H1 (cell line): ENCODE measurements around the gene TC2N. TPM values are rescaled to one million over a fixed set of nuclear protein-coding genes. Genes with fewer than 3 reads are reported as not detected.

Experiments used
- CTCF ChIA-PET: fragments of 300-600 bp; sonication (Branson Sonifier 250); formaldehyde crosslinking; loops from one replicate; lab custom pipeline; 2021; ENCODE audit not compliant: partially characterized antibody; lab: Charles Lee
- POLR2A ChIA-PET: fragments of 300-600 bp; sonication (Branson Sonifier 250); formaldehyde crosslinking; loops from one replicate; lab custom pipeline; 2021; ENCODE audit warnings: inconsistent platforms; ENCODE audit not compliant: partially characterized antibody; lab: Charles Lee
- DNase-seq, 2 experiments: peaks; one replicate each; pipeline versions ENCODE4 v3.0.0 to v3.0.0-alpha.2; 2010 to 2022; ENCODE audit warnings: low spot score in 2 of 2, low read depth in 1 of 2, mixed read lengths in 1 of 2
- FAIRE-seq: peaks from 2 replicates; lab custom pipeline; 2011; peaks lifted over from hg19 to GRCh38; lab: Jason Lieb, UNC
- H2AFZ ChIP-seq: 2 replicates; pipeline ENCODE4 v1.8.1; 2012; ENCODE audit warnings: low read length, inconsistent platforms
- H2AK5ac ChIP-seq: 2 replicates; pipeline ENCODE4 v1.6.1; 2013; ENCODE audit warnings: low read depth, low read length
- H2BK120ac ChIP-seq: replicated peaks from 2 replicates; pipeline ENCODE3; 2013; ENCODE audit warnings: low read depth, low read length, inconsistent platforms
- H2BK12ac ChIP-seq: 2 replicates; pipeline ENCODE4 v1.6.1; 2013; ENCODE audit warnings: low read depth, low read length
- H2BK15ac ChIP-seq: 2 replicates; pipeline ENCODE4 v1.6.1; 2013; ENCODE audit warnings: low read length
- H2BK20ac ChIP-seq: 2 replicates; pipeline ENCODE4 v1.6.1; 2013; ENCODE audit warnings: low read length
- H2BK5ac ChIP-seq: 2 replicates; pipeline ENCODE4 v1.6.1; 2013; ENCODE audit warnings: low read depth, low read length
- H3K14ac ChIP-seq: 2 replicates; pipeline ENCODE4 v1.6.1; 2013; ENCODE audit warnings: inconsistent platforms; ENCODE audit not compliant: insufficient read length
- H3K18ac ChIP-seq: 2 replicates; pipeline ENCODE4 v1.6.1; 2013; ENCODE audit warnings: low read length; ENCODE audit errors: extremely low read depth
- H3K23ac ChIP-seq: 2 replicates; pipeline ENCODE4 v1.6.1; 2013; ENCODE audit warnings: inconsistent platforms; ENCODE audit not compliant: insufficient read length
- H3K23me2 ChIP-seq: 2 replicates; pipeline ENCODE4 v1.6.1; 2013; ENCODE audit warnings: low read depth, low read length
- H3K27ac ChIP-seq: 2 replicates; pipeline ENCODE4 v1.6.1; 2011; ENCODE audit warnings: low read depth, low read length, inconsistent platforms
- H3K27me3 ChIP-seq, 4 experiments: replicated peaks in 1 of 4; 1 replicate in 1 of 4; 2 replicates in 3 of 4; pipeline versions ENCODE4 v1.6.1 to v1.8.1; 2011 to 2013; ENCODE audit warnings: low read length in 3 of 4, mild to moderate bottlenecking in 3 of 4, inconsistent platforms in 2 of 4, mixed read lengths in 2 of 4, moderate library complexity in 1 of 4; ENCODE audit not compliant: control insufficient read depth in 3 of 4, insufficient read depth in 3 of 4; ENCODE audit errors: extremely low read depth in 1 of 4
- H3K36me3 ChIP-seq, 4 experiments: 2 replicates each; pipeline versions ENCODE4 v1.6.1 to v1.8.1; 2011 to 2013; ENCODE audit warnings: mild to moderate bottlenecking in 4 of 4, low read length in 3 of 4, moderate library complexity in 2 of 4, control low read depth in 1 of 4, inconsistent platforms in 1 of 4; ENCODE audit not compliant: insufficient read depth in 4 of 4, control insufficient read depth in 2 of 4
- H3K4ac ChIP-seq: replicated peaks from 2 replicates; pipeline ENCODE3; 2013; ENCODE audit warnings: low read length, low read depth, mixed read lengths, inconsistent platforms; ENCODE audit not compliant: insufficient read length
- H3K4me1 ChIP-seq, 4 experiments: replicated peaks in 1 of 4; 1 replicate in 1 of 4; 2 replicates in 3 of 4; pipeline versions ENCODE4 v1.6.1 to v1.8.1; 2011 to 2013; ENCODE audit warnings: low read length in 3 of 4, inconsistent platforms in 2 of 4, mixed read lengths in 1 of 4; ENCODE audit not compliant: insufficient read depth in 4 of 4, control insufficient read depth in 3 of 4
- H3K4me2 ChIP-seq, 2 experiments: 2 replicates each; pipeline versions ENCODE4 v1.6.1 to v1.8.1; 2011 to 2013; ENCODE audit warnings: low read depth in 2 of 2, low read length in 2 of 2, control low read depth in 1 of 2, inconsistent platforms in 1 of 2, mild to moderate bottlenecking in 1 of 2; ENCODE audit not compliant: insufficient read depth in 1 of 2
- H3K4me3 ChIP-seq, 4 experiments: fragments of 200-600, 300-600 bp in 1 of 4; sonication (generic), shearing (Covaris generic), sonication (Bioruptor Twin) in 1 of 4; 2 replicates each; pipeline versions ENCODE4 v1.5.1 to v1.8.1; 2011 to 2016; ENCODE audit warnings: low read length in 4 of 4, low read depth in 3 of 4, control low read depth in 2 of 4, inconsistent platforms in 2 of 4, mild to moderate bottlenecking in 2 of 4, mixed read lengths in 1 of 4, moderate library complexity in 1 of 4; ENCODE audit not compliant: insufficient read depth in 2 of 4; ENCODE audit errors: extremely low read depth in 1 of 4
- H3K56ac ChIP-seq: replicated peaks from 2 replicates; pipeline ENCODE3; 2013; ENCODE audit warnings: low read depth, mild to moderate bottlenecking, mixed read lengths, low read length, inconsistent platforms; ENCODE audit not compliant: insufficient read length
- H3K79me1 ChIP-seq: 2 replicates; pipeline ENCODE4 v1.6.1; 2013; ENCODE audit warnings: low read depth, low read length, control low read depth
- H3K79me2 ChIP-seq, 2 experiments: 2 replicates each; pipeline versions ENCODE4 v1.6.1 to v1.8.1; 2012 to 2013; ENCODE audit warnings: low read length in 2 of 2, mild to moderate bottlenecking in 2 of 2, inconsistent platforms in 1 of 2; ENCODE audit not compliant: insufficient read depth in 2 of 2, control insufficient read depth in 1 of 2
- H3K9ac ChIP-seq, 4 experiments: replicated peaks in 1 of 4; 1 replicate in 1 of 4; 2 replicates in 3 of 4; pipeline versions ENCODE4 v1.6.1 to v1.8.1; 2011 to 2013; ENCODE audit warnings: low read depth in 3 of 4, low read length in 3 of 4, control low read depth in 2 of 4, mild to moderate bottlenecking in 2 of 4, moderate library complexity in 2 of 4, inconsistent platforms in 1 of 4; ENCODE audit errors: extremely low read depth in 1 of 4
- H3K9me3 ChIP-seq, 2 experiments: 2 replicates each; pipeline versions ENCODE4 v1.6.1 to v1.8.1; 2012 to 2013; ENCODE audit warnings: mild to moderate bottlenecking in 2 of 2, moderate library complexity in 2 of 2, control low read depth in 1 of 2, inconsistent platforms in 1 of 2, low read depth in 1 of 2, low read length in 1 of 2, mixed read lengths in 1 of 2; ENCODE audit not compliant: insufficient read depth in 2 of 2
- H4K20me1 ChIP-seq, 2 experiments: replicated peaks in 1 of 2; 2 replicates each; pipeline versions ENCODE3 to v1.8.1; 2011 to 2013; ENCODE audit warnings: inconsistent platforms in 2 of 2, low read length in 2 of 2, mild to moderate bottlenecking in 1 of 2; ENCODE audit not compliant: insufficient read depth in 2 of 2, control insufficient read depth in 1 of 2
- H4K5ac ChIP-seq: 2 replicates; pipeline ENCODE4 v1.6.1; 2013; ENCODE audit warnings: low read length, low read depth, mixed read lengths, inconsistent platforms; ENCODE audit not compliant: insufficient read length
- H4K8ac ChIP-seq: 2 replicates; pipeline ENCODE4 v1.8.0; 2013; ENCODE audit warnings: mild to moderate bottlenecking, moderate library complexity, low read length, inconsistent platforms; ENCODE audit not compliant: insufficient read depth; ENCODE audit errors: extremely low read depth
- H4K91ac ChIP-seq: replicated peaks from 2 replicates; pipeline ENCODE3; 2013; ENCODE audit warnings: low read length, mixed read lengths, inconsistent platforms; ENCODE audit not compliant: insufficient read length
- BACH1 ChIP-seq: IDR thresholded peaks from 2 replicates; pipeline ENCODE4 v1.6.1; 2012; ENCODE audit warnings: low read length, improper control_type of control experiment
- NRF1 ChIP-seq: IDR thresholded peaks from 2 replicates; pipeline ENCODE4 v1.6.1; 2011; ENCODE audit warnings: mild to moderate bottlenecking, low read depth, low read length, improper control_type of control experiment
- TAF7 ChIP-seq: optimal IDR thresholded peaks from 2 replicates; pipeline ENCODE3; 2011; ENCODE audit warnings: low read depth, mild to moderate bottlenecking, inconsistent platforms, low read length, moderate library complexity, borderline replicate concordance
- WGBS, 2 experiments: shearing (Covaris generic) in 1 of 2; methylation state at CpG; one replicate each; pipeline versions ENCODE4 v1.1.6 to v1.1.7; 2013 to 2015; ENCODE audit warnings: low lambda C conversion rate in 2 of 2, mixed read lengths in 2 of 2, inconsistent platforms in 1 of 2, low coverage in 1 of 2, missing lambda C conversion rate in 1 of 2; ENCODE audit not compliant: insufficient replicate concordance in 2 of 2, insufficient coverage in 1 of 2, insufficient read length in 1 of 2; ENCODE audit errors: extremely low coverage in 1 of 2, missing lambda C conversion rate in 1 of 2; 5-methylcytosine and 5-hydroxymethylcytosine counted together
- polyA plus RNA-seq, 7 experiments: library from polyadenylated mRNA; depleted of rRNA in 3 of 7; stranded (reverse) in 5 of 7; unstranded in 2 of 7; fragments of >200 nt in 5 of 7; fragments of 200-250 nt in 2 of 7; gene quantifications; 1 replicate in 5 of 7; 2 replicates in 1 of 7; 4 replicates in 1 of 7; pipeline versions ENCODE4 v1.2.1 to v1.2.3, GENCODE V29; 2011 to 2013; ENCODE audit warnings: missing spikeins in 2 of 7, mixed read lengths in 2 of 7
- total RNA-seq: library from RNA; stranded (reverse); fragmentation: NEBNext Ultra II Directional; extraction: Animal tissue kit (Norgen Biotek cat#: 25700); gene quantifications from 2 replicates; pipeline ENCODE4 v1.2.1, GENCODE V29; 2021
- TF ChIP-seq, protein P1 (sequence below): IDR thresholded peaks from 2 replicates; pipeline ENCODE4 v1.6.1; 2012; ENCODE audit warnings: inconsistent platforms

TC2N gene
- total and polyA plus RNA-seq, 2 of the 8 experiments (the other 6 are each of a cell fraction or from before 2014, with no cell fraction given): 9.7 to 36.2 TPM

DNA sequence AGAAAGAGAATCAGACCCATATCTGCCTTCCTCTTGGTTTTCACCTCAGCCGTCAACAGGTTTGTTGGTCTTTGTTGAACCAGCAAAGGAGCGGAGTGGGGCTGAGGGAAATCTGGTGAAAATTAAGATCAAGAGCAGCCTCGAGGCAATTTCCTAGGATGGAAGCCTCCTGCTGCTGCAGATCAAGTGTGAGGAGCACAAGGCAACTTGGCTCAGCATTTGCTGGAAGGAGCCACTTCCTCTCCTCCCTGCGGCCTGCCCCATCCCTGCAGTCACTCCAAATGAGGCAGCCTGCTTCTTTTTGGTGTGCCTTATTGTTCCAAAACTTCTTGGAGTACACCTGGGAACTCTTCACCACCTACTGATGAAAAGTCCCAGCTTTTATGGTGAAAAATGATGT is 4.9 kb downstream of the TC2N start:
- H3K4me1 ChIP-seq: peaks cover 1 to 6% (median 4%) of the 10 kb centered on the region in 4 experiments; a peak in 5 of 7 replicates
- FAIRE-seq: no peak
- H4K5ac ChIP-seq: no peak overlapping the region
- H3K4me2 ChIP-seq: no peak overlapping the region
- no peak overlapping the region for H3K56ac ChIP-seq
- H3K4me3 ChIP-seq: no peak overlapping the region
- no peaks in the 10 kb centered on the region for H3K9me3 ChIP-seq
- H2AK5ac ChIP-seq: no peak overlapping the region
- H3K27me3 ChIP-seq: no peaks in the 10 kb centered on the region
- no peaks in the 10 kb centered on the region for H4K20me1 ChIP-seq
- no peak overlapping the region for H3K18ac ChIP-seq
- H3K79me2 ChIP-seq: no peaks in the 10 kb centered on the region
- ChIA-PET CTCF (interaction anchor here (1.1 to 2.0 kb wide), 2 partner anchors 14 to 84 kb away, joined by 3 to 5 read pairs; no protein-coding TSS in a partner anchor), POLR2A (no interaction called here)
- no peaks in the 10 kb centered on the region for H3K36me3 ChIP-seq
- DNase-seq: no peak
- no peak overlapping the region; the same call in 1 of the 2 replicates for H4K8ac ChIP-seq
- H2AFZ ChIP-seq: peak overlapping the region; percentile 72; the same call in 1 of the 2 replicates
- no peak overlapping the region for H2BK15ac ChIP-seq
- TF ChIP-seq, protein P1, sequence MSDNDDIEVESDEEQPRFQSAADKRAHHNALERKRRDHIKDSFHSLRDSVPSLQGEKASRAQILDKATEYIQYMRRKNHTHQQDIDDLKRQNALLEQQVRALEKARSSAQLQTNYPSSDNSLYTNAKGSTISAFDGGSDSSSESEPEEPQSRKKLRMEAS: peak; percentile 41; the same call in 1 of the 2 replicates
- TF ChIP-seq NRF1 (no peak), TAF7 (no peak), BACH1 (no peak)
- WGBS, 2 experiments: 89% methylated on average over 4 of the region's 4 CpGs; no CpG with 5 or more reads in 1 of the 2 experiments
- H2BK5ac ChIP-seq: no peak overlapping the region
- no peak overlapping the region for H3K4ac ChIP-seq
- no peaks in the 10 kb centered on the region for H3K23me2 ChIP-seq
- H3K14ac ChIP-seq: no peak overlapping the region
- H2BK12ac ChIP-seq: no peak overlapping the region
- H3K23ac ChIP-seq: no peak overlapping the region
- H3K79me1 ChIP-seq: no peaks in the 10 kb centered on the region
- no peak overlapping the region for H2BK120ac ChIP-seq
- no peak overlapping the region for H2BK20ac ChIP-seq
- no peak overlapping the region for H3K27ac ChIP-seq
- no peak overlapping the region for H3K9ac ChIP-seq
- H4K91ac ChIP-seq: no peak overlapping the region
